Measurements from ENCODE around the gene RNF224. TPM values are rescaled to one million over a fixed set of nuclear protein-coding genes. Genes with fewer than 3 reads are reported as not detected.
A peak's percentile ranks its signal among the peaks of the same experiment; 100 is the strongest.
"Not testable (repeated sequence)": the region's sequence is repeated elsewhere in the genome, so short reads cannot be mapped to it uniquely, and the experiment has no call there.

The RNF224 gene
- total RNA-seq, 6 experiments from 2014 or later = not detected

- DNase-seq (peak; percentile 99), ATAC-seq (peak; percentile 82 to 90 (median 88))
- no peaks in the 10 kb centered on the region for H3K27me3 ChIP-seq
- peaks cover 0 to 20% (median 8%) of the 10 kb centered on the region in 4 donors for H3K4me1 ChIP-seq
- peak within 1 kb of the TSS; percentile 55 to 84 (median 83) for H3K27ac ChIP-seq
- TF ChIP-seq CTCF (IDR thresholded peaks at IDR 0.05) (no peak), POLR2A (IDR thresholded peaks at IDR 0.05) (peak; percentile 100)
- no peaks in the 10 kb centered on the region for H3K9me3 ChIP-seq
- intact Hi-C loops (cut with DNase I) = no loop called here
- H3K36me3 ChIP-seq = peaks cover 0 to 13% (median 8%) of the 10 kb centered on the region in 4 donors
- WGBS (ENCODE audit: insufficient coverage, low coverage, low lambda C conversion rate, missing lambda C conversion rate) = 0% methylated on average over 22 of the region's 67 CpGs
- peak within 1 kb of the TSS; percentile 73 to 95 (median 85) for H3K4me3 ChIP-seq
Observed at GRCh38 chr9:137240841-137241489, 13.7 kb downstream of the RNF224 start, which contains the start of gene TUBB4B. Gene TUBB4B, plus strand, starts transcription at chr9:137241287. Its CDS starts 74 bp downstream, at chr9:137241361.

GRCh38 chr9:137241490-137242268, 14.4 kb downstream of the RNF224 start:
- H3K27me3 ChIP-seq = no peaks in the 10 kb centered on the region
- WGBS (ENCODE audit: insufficient coverage, low coverage, low lambda C conversion rate, missing lambda C conversion rate) = 0% methylated on average over 23 of the region's 83 CpGs
- ATAC-seq (peak in 3 of 4 donors; percentile 16 to 27 (median 20)), DNase-seq (peak in 2 of 3 donors; percentile 71 to 74)
- no peak for TF ChIP-seq CTCF (IDR thresholded peaks at IDR 0.05)
- no peak for TF ChIP-seq POLR2A (IDR thresholded peaks at IDR 0.05)
- peak overlapping the region; percentile 55 to 83 (median 82) for H3K27ac ChIP-seq
- H3K4me1 ChIP-seq = peaks cover 0 to 19% (median 8%) of the 10 kb centered on the region in 4 donors
- H3K9me3 ChIP-seq = no peaks in the 10 kb centered on the region
- peak overlapping the region; percentile 63 to 95 (median 85) for H3K4me3 ChIP-seq
- H3K36me3 ChIP-seq = peaks cover 0 to 13% (median 8%) of the 10 kb centered on the region in 4 donors
- intact Hi-C loops (cut with DNase I) = no loop called here

- no peak for DNase-seq
- WGBS (ENCODE audit: insufficient coverage, low coverage, low lambda C conversion rate, missing lambda C conversion rate) = 38% methylated on average over 12 of the region's 36 CpGs
- Histone ChIP-seq H3K4me3 (peak overlapping the region; percentile 63 to 95 (median 85)), H3K4me1 (peaks cover 0 to 17% (median 8%) of the 10 kb centered on the region in 4 donors), H3K27ac (peak overlapping the region; percentile 55 to 83 (median 55)), H3K27me3 (no peaks in the 10 kb centered on the region), H3K9me3 (no peaks in the 10 kb centered on the region), H3K36me3 (peaks cover 0 to 13% (median 8%) of the 10 kb centered on the region in 4 donors)
- intact Hi-C loops (cut with DNase I) = no loop called here
- ATAC-seq = no peak
- TF ChIP-seq POLR2A (IDR thresholded peaks at IDR 0.05) = no peak
- TF ChIP-seq CTCF (IDR thresholded peaks at IDR 0.05) = no peak
Observed at GRCh38 chr9:137242269-137243203, 15.2 kb downstream of the RNF224 start.

GRCh38 chr9:137243266-137243625, 15.9 kb downstream of the RNF224 start:
- H3K4me1 ChIP-seq = peaks cover 0 to 17% (median 8%) of the 10 kb centered on the region in 4 donors
- no CpG with 5 or more reads among the region's 18 CpGs for WGBS (ENCODE audit: insufficient coverage, low coverage, low lambda C conversion rate, missing lambda C conversion rate)
- intact Hi-C loops (cut with DNase I); ATAC-seq; H3K9me3 ChIP-seq; H3K27ac ChIP-seq; DNase-seq; H3K4me3 ChIP-seq; H3K27me3 ChIP-seq: not testable (repeated sequence)
- peaks cover 0 to 13% (median 8%) of the 10 kb centered on the region in 4 donors for H3K36me3 ChIP-seq
